Measurements from ENCODE around the gene PJA1. TPM values are rescaled to one million over a fixed set of nuclear protein-coding genes. Genes with fewer than 3 reads are reported as not detected.

The PJA1 gene
- total RNA-seq, 1 donor from 2014 or later, result 23.6 TPM

- DNase-seq (no peak), ATAC-seq (peak; percentile 54)
- no peak for TF ChIP-seq CTCF (IDR thresholded peaks at IDR 0.05)
- Histone ChIP-seq H3K4me3 (no peak overlapping the region), H3K36me3 (no peaks in the 10 kb centered on the region), H3K27ac (no peak overlapping the region), H3K4me1 (no peaks in the 10 kb centered on the region), H3K27me3 (no peaks in the 10 kb centered on the region), H3K9me3 (no peaks in the 10 kb centered on the region)
- intact Hi-C loops (cut with DNase I), result no loop called here
Measured at GRCh38 chrX:69153060-69153730, 12.1 kb downstream of the PJA1 start.

GRCh38 chrX:69152417-69152841 is 12.8 kb downstream of the PJA1 start:
- H3K4me1 ChIP-seq, result no peaks in the 10 kb centered on the region
- H3K4me3 ChIP-seq, result no peak overlapping the region
- no peaks in the 10 kb centered on the region for H3K27me3 ChIP-seq
- H3K36me3 ChIP-seq, result no peaks in the 10 kb centered on the region
- intact Hi-C loops (cut with DNase I), result no loop called here
- no peak overlapping the region for H3K27ac ChIP-seq
- H3K9me3 ChIP-seq, result no peaks in the 10 kb centered on the region
- ATAC-seq (peak; percentile 49), DNase-seq (no peak)
- TF ChIP-seq CTCF (IDR thresholded peaks at IDR 0.05), result no peak

GRCh38 chrX:69151866-69152284 is 13.4 kb downstream of the PJA1 start:
- no peaks in the 10 kb centered on the region for H3K27me3 ChIP-seq
- intact Hi-C loops (cut with DNase I), result no loop called here
- no peaks in the 10 kb centered on the region for H3K36me3 ChIP-seq
- no peaks in the 10 kb centered on the region for H3K9me3 ChIP-seq
- no peak overlapping the region for H3K4me3 ChIP-seq
- ATAC-seq (no peak), DNase-seq (no peak)
- H3K4me1 ChIP-seq, result no peaks in the 10 kb centered on the region
- H3K27ac ChIP-seq, result no peak overlapping the region
- no peak for TF ChIP-seq CTCF (IDR thresholded peaks at IDR 0.05)

- Histone ChIP-seq H3K4me3 (no peak overlapping the region), H3K36me3 (no peaks in the 10 kb centered on the region), H3K27me3 (no peaks in the 10 kb centered on the region), H3K9me3 (no peaks in the 10 kb centered on the region), H3K4me1 (no peaks in the 10 kb centered on the region), H3K27ac (no peak overlapping the region)
- no peak for ATAC-seq
- DNase-seq, result no peak
- intact Hi-C loops (cut with DNase I), result no loop called here
- no peak for TF ChIP-seq CTCF (IDR thresholded peaks at IDR 0.05)
Measured at GRCh38 chrX:69150281-69150960, 14.8 kb downstream of the PJA1 start.

GRCh38 chrX:69149466-69150280 is 15.6 kb downstream of the PJA1 start:
- DNase-seq, result no peak
- intact Hi-C loops (cut with DNase I), result no loop called here
- no peaks in the 10 kb centered on the region for H3K36me3 ChIP-seq
- no peak overlapping the region for H3K27ac ChIP-seq
- TF ChIP-seq CTCF (IDR thresholded peaks at IDR 0.05), result no peak
- no peaks in the 10 kb centered on the region for H3K9me3 ChIP-seq
- no peak for ATAC-seq
- H3K4me3 ChIP-seq, result no peak overlapping the region
- no peaks in the 10 kb centered on the region for H3K27me3 ChIP-seq
- H3K4me1 ChIP-seq, result no peaks in the 10 kb centered on the region
